Neutrophil (primary cell): ENCODE results near the gene SOCS2.

Experiments used
- H3K27ac ChIP-seq: fragments of 200-600 bp; sonication (generic); 2 replicates; pipeline ENCODE4 v1.5.1; 2016; ENCODE audit warnings: mild to moderate bottlenecking, moderate library complexity
- H3K27me3 ChIP-seq: fragments of 200-600 bp; sonication (generic); 2 replicates; pipeline ENCODE4 v1.6.0; 2016; ENCODE audit warnings: mild to moderate bottlenecking
- H3K36me3 ChIP-seq: fragments of 200-600 bp; sonication (generic); 2 replicates; pipeline ENCODE4 v1.5.1; 2017
- H3K4me1 ChIP-seq, 2 experiments: fragments of 200-600 bp in 1 of 2; sonication (generic) in 1 of 2; 1 replicate in 1 of 2; 2 replicates in 1 of 2; pipeline versions ENCODE4 v1.5.1 to v1.6.1; 2013 to 2016; ENCODE audit warnings: low read depth in 1 of 2, low read length in 1 of 2, mild to moderate bottlenecking in 1 of 2, moderate library complexity in 1 of 2; ENCODE audit not compliant: control insufficient read depth in 1 of 2, insufficient read depth in 1 of 2
- H3K4me3 ChIP-seq, 2 experiments: fragments of 200-600 bp in 1 of 2; sonication (generic) in 1 of 2; 1 replicate in 1 of 2; 2 replicates in 1 of 2; pipeline ENCODE4 v1.5.1; 2013 to 2016; ENCODE audit warnings: low read depth in 1 of 2, low read length in 1 of 2, mild to moderate bottlenecking in 1 of 2, moderate library complexity in 1 of 2
- H3K9me3 ChIP-seq: fragments of 200-600 bp; sonication (generic); 2 replicates; pipeline ENCODE4 v1.5.1; 2016
- TF ChIP-seq, protein P1 (sequence below): fragments of 200-600 bp; sonication (generic); IDR thresholded peaks from 2 replicates; pipeline ENCODE4 v1.5.1; 2016; ENCODE audit warnings: antibody characterized with exemption

SOCS2 gene

DNA sequence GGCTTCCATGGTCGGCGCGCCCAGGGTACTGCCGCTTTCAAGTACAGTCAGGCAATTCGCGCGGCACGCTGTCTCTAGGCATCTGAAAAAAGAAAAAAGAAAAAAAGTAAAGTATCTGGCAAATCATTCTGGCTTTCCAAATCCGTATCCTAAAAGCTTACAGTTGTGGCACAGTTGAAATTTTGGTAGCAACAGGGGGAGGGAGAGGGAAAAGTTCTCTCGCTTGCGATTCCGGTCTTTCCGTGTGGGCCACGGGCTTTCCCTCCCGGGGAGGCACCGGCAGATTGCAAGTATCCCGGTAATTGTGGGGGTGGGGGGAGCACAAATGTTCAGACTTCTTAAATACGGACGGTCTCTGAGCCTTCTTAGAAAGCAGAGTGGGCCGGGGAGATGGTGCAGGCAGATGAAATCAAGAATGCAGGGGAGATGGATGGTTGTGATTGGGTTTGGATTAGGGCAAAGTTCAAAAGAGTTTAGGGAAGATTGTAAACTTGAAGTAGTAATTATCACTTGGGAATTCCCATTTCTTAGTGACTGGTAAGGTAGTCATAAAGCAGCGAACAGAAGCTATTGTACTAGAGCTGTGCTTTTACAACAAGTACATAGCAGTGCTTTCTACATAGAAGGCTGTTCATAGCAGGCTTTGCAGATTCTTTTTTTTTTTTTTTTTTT lies 1.2 kb downstream of the SOCS2 start:
- no peak overlapping the region for H3K4me3 ChIP-seq
- H3K27ac ChIP-seq: no peak overlapping the region
- no peaks in the 10 kb centered on the region for H3K36me3 ChIP-seq
- H3K9me3 ChIP-seq: no peaks in the 10 kb centered on the region
- H3K4me1 ChIP-seq: peaks cover 34 to 40% of the 10 kb centered on the region in 2 experiments
- TF ChIP-seq, protein P1, sequence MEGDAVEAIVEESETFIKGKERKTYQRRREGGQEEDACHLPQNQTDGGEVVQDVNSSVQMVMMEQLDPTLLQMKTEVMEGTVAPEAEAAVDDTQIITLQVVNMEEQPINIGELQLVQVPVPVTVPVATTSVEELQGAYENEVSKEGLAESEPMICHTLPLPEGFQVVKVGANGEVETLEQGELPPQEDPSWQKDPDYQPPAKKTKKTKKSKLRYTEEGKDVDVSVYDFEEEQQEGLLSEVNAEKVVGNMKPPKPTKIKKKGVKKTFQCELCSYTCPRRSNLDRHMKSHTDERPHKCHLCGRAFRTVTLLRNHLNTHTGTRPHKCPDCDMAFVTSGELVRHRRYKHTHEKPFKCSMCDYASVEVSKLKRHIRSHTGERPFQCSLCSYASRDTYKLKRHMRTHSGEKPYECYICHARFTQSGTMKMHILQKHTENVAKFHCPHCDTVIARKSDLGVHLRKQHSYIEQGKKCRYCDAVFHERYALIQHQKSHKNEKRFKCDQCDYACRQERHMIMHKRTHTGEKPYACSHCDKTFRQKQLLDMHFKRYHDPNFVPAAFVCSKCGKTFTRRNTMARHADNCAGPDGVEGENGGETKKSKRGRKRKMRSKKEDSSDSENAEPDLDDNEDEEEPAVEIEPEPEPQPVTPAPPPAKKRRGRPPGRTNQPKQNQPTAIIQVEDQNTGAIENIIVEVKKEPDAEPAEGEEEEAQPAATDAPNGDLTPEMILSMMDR: no peak
- peaks cover 100% of the 10 kb centered on the region for H3K27me3 ChIP-seq

DNA sequence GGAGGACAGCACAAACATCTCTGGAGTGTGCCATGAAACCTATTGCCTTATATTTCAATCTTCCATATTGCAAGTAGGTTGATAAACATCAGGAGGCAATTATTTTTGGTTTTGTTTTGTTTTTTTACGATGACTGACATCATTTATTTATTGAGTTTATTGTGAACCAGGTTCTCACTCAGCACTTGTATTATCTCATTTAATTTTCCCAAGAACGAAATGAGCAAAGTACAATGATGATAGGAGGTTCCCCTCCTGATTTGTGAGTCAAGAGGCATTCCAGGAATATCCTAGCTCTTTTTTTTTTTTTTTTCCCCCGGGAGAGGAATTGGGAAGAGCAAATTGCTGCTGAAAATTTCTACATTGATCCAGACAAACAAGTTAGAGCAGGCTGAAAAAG lies 4.7 kb downstream of the SOCS2 start:
- H3K4me1 ChIP-seq: peaks cover 11 to 12% of the 10 kb centered on the region in 2 experiments
- H3K36me3 ChIP-seq: no peaks in the 10 kb centered on the region
- H3K4me3 ChIP-seq: no peak overlapping the region
- H3K27me3 ChIP-seq: peaks cover 90% of the 10 kb centered on the region
- TF ChIP-seq, protein P1: no peak
- no peak overlapping the region for H3K27ac ChIP-seq
- no peaks in the 10 kb centered on the region for H3K9me3 ChIP-seq

DNA sequence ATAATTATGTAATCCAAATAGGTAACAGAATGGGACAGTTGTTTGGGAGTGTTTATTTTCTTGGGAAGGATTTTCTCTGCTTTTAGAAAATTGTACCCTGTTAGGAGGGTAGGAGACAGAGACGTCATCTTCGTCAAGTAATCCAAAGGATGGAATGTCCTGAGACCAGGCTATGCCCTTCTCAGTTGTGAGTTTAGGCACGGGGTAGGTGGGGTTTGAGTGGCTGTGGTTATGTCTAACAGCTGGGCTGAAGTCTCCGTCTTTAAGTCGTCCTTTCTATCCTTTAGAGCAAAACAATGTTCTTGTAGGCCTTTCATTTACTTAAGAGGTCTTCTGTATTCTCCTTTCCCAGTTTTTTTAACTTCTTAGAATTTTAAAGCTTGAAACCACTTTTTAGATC lies 5.7 kb downstream of the SOCS2 start:
- Histone ChIP-seq H3K27ac (no peak overlapping the region), H3K4me1 (peaks cover under 1 to 2% of the 10 kb centered on the region in 2 experiments), H3K27me3 (peaks cover 88% of the 10 kb centered on the region), H3K36me3 (no peaks in the 10 kb centered on the region), H3K9me3 (no peaks in the 10 kb centered on the region), H3K4me3 (no peak overlapping the region)
- TF ChIP-seq, protein P1: no peak

DNA sequence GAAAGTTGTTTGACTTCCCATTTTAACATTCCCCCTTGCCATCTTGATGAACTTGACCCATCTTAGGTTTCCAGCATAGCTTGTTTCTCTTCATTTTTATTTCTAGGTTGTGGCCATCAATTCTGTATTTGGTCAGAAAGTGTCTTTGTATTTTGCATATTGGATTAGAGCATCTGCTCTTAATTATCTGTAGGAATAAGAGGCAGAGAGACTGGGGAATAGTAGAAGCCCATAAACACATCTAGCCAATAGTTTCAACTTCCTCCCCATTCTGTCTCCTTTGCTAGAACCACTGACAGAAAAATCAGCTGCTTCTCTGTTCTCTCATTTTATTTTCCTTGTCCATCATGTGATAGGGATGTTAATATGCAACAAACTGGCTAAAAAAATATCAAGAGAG lies 8.2 kb downstream of the SOCS2 start:
- no peaks in the 10 kb centered on the region for H3K9me3 ChIP-seq
- no peak overlapping the region for H3K4me3 ChIP-seq
- peaks cover 88% of the 10 kb centered on the region for H3K27me3 ChIP-seq
- TF ChIP-seq, protein P1: no peak
- no peak overlapping the region for H3K27ac ChIP-seq
- no peaks in the 10 kb centered on the region for H3K4me1 ChIP-seq
- H3K36me3 ChIP-seq: no peaks in the 10 kb centered on the region

DNA sequence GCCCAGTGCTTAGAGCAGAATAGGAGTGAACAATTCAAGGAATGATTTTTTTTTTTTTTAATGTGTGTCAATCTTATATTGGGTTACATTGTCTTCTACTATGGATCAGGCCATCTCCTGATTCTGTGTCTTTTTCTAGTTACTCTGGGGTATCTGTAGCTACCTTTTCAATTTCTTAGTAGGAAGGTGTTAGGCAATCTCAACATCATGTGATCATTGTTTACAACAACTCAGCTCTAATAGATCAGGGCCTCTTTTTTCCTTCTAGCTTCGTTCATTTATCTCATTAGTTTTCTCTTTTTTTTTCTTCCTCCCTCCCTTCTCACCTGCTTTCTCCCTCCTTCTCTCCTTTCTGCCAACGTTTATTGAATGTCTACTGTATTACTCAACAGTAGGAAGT lies 8.9 kb downstream of the SOCS2 start:
- Histone ChIP-seq H3K27ac (no peak overlapping the region), H3K4me1 (no peaks in the 10 kb centered on the region), H3K4me3 (no peak overlapping the region), H3K9me3 (no peaks in the 10 kb centered on the region), H3K27me3 (peaks cover 88% of the 10 kb centered on the region), H3K36me3 (no peaks in the 10 kb centered on the region)
- TF ChIP-seq, protein P1: no peak
